Activated CD8-positive, alpha-beta memory T cell treated with anti-CD3 and anti-CD28 coated beads for 36 hours (primary cell): ENCODE data around the gene GIT2. TPM values are rescaled to one million over a fixed set of nuclear protein-coding genes. Genes with fewer than 3 reads are reported as not detected.
"Not testable (repeated sequence)": the region's sequence is repeated elsewhere in the genome, so short reads cannot be mapped to it uniquely, and the experiment has no call there.

Experiments used
- CTCF ChIA-PET: fragments of 350-600 bp; sonication (Branson Sonifier 250); formaldehyde crosslinking; loops from one replicate; lab custom pipeline; 2021; ENCODE audit warnings: antibody characterized with exemption; lab: Charles Lee
- POLR2A ChIA-PET: fragments of 350-600 bp; sonication (Branson Sonifier 250); formaldehyde crosslinking; loops from one replicate; lab custom pipeline; 2021; ENCODE audit warnings: antibody characterized with exemption; lab: Charles Lee
- total RNA-seq, 2 experiments: library from RNA; stranded (reverse); gene quantifications; one replicate each; pipeline ENCODE4 v1.2.3, GENCODE V29; 2021

The GIT2 gene
- total RNA-seq, 2 experiments from 2014 or later = 48.3 to 49.2 TPM

DNA sequence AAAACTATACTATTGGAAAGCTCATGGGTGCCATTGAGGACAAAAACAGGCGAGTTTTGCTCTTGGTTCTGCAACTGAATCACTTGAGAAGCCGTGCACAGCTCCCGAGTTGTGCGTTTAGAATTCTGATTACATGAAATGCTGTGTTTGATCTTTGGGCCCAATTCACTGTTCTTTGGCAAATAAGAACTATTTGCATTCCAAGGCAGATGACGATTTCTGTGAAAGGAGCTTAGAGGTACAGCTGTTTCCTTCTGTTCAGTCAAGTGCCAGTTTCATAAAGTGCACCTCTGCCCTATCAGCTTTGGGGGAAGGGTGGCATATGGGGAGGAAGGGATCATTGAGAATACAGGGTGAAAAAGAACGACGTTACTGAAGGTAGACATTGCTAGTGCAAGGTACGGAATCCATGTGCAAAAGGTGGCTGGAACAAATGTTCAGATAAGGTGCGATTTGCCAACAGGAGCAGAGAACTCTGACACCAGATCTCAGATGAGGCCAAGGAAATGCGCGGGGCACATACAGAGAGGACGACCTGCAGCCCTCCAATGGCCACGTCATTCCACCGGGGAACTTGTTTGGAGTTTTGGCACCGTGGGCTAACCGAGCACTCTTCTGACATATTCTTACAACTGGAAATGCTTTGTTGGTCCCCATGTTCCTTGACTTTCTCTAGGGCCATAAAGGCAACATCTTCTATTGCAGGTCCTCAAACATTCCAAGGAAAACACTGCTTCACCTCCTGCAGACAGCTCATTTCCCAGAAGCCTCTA, 66.0 kb downstream of the GIT2 start:
- POLR2A ChIA-PET = interaction anchor here (0.6 kb wide), 1 partner anchor 110 kb away, joined by 8 read pairs; no protein-coding TSS in a partner anchor
- CTCF ChIA-PET = interaction anchor here (0.9 kb wide), 1 partner anchor 35 kb away, joined by 4 read pairs; no protein-coding TSS in a partner anchor

DNA sequence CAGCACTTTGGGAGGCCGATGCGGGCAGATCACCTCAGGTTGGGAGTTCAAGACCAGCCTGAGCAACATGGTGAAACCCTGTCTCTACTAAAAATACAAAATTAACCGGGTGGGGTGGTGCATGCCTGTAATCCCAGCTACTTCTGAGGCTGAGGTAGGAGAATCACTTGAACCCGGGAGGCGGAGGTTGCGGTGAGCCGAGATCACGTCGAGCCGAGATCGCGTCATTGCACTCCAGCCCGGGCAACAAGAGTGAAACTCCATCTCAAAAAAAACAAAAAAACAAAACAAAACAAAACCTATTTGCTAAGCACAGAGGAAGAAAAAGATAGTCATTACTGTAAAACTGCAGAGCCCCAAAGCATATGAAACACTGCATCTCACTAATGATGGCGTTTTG, 66.8 kb downstream of the GIT2 start:
- POLR2A ChIA-PET, CTCF ChIA-PET: not testable (repeated sequence)

DNA sequence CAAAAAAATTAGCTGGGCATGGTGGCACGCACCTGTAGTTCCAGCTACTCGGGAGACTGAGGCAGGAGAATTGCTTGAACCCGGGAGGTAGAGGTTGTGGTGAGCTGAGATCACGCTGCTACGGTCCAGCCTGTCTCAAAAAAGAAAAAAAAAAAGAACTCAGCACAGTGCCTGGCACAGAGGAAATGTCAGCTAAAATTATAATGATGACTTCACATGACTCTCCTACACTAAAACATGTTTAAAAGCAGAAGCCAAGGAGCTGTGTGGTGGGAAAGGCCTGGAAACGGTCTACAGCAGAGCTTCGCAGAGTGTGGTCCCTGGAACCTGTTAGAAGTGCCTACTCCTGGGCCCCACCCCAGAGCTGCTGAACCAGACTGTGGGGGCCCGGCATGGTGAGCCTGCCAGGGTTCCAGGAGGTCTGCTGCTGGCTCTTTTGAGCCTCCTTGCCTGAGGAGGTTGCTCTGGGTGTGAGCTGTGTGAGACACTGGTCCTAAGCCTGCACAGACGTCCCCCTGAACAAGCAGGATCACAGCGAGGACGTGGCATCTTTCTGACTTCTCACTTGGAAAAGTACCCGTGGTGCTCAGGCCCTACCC, 68.0 kb downstream of the GIT2 start:
- ChIA-PET POLR2A (no interaction called here), CTCF (interaction anchor here (0.6 to 2.5 kb wide), 4 partner anchors 58 to 1923 kb away, joined by 4 to 9 read pairs (median 4); no protein-coding TSS in a partner anchor)

DNA sequence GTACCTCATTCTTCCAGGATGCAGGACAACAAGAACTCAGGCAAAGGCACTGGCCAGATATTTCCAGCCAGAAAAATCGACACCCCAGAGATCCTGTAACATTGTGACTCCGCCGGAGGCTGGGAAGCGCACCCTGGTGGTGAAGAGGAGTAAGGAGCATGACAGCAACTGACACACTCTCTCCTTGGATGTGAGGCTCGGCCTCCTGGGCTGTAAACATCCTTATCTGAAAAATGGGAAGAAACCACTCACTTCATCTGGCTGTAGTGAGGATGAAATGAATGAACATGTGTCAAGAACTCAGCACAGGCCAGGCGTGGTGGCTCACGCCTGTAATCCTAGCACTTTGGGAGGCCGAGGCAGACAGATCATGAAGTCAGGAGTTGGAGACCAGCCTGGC, 68.5 kb downstream of the GIT2 start:
- ChIA-PET CTCF (interaction anchor here (0.6 to 2.5 kb wide), 4 partner anchors 75 to 1923 kb away, joined by 3 to 9 read pairs (median 4); no protein-coding TSS in a partner anchor), POLR2A (no interaction called here)

- POLR2A ChIA-PET = no interaction called here
- CTCF ChIA-PET = interaction anchor here (0.7 to 2.5 kb wide), 4 partner anchors 8 to 329 kb away, joined by 3 to 9 read pairs (median 4); no protein-coding TSS in a partner anchor
These were observed 69.5 kb downstream of the GIT2 start for GRCh38 chr12:109926488-109927210.

- POLR2A ChIA-PET = no interaction called here
- CTCF ChIA-PET = interaction anchor here (1.2 kb wide), 1 partner anchor 81 kb away, joined by 3 read pairs; no protein-coding TSS in a partner anchor
These were observed 70.2 kb downstream of the GIT2 start for GRCh38 chr12:109926016-109926415.

- POLR2A ChIA-PET = no interaction called here
- CTCF ChIA-PET = no interaction called here
These were observed 70.9 kb downstream of the GIT2 start for GRCh38 chr12:109925185-109925840.

- ChIA-PET CTCF (no interaction called here), POLR2A (no interaction called here)
These were observed 72.5 kb downstream of the GIT2 start for GRCh38 chr12:109923481-109924245.

DNA sequence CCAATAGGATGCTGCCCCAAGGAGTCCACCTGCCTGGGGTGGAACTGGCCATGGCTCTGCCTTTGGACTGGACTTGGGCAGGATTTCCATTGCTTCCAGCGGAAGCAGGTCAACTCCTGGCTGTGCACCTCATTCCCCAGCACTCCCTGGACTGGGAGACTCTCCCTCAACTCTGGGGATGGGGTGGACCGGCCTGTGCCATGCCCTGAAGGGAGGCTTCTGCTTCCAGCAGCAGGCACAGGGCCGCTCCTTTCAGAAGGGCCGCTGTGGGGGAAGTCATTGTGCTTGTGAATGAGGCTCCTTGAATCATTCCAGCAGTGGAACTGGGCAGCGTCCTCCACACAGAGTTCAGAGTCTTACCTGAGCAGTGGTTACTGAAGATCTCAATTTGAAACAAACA, 73.1 kb downstream of the GIT2 start:
- ChIA-PET POLR2A (no interaction called here), CTCF (no interaction called here)

DNA sequence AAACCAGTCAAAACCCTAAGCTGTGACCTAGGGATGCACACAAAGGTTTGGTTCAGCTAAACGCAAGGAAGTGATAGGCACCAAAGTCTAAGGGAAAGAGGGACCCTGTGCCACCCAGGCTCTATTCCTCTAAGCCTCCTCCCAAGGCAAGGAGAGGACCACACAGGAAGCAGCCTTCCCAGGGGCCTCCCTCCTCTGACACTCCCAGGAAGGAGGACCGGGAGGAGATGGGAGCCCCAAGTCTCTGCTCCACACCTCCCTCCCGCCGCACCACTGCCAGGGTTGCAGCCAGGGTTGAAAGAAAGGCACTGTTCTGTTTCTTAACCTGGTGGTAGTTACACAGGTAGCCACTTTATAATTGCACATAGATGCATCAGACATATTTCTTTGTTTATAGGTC, 74.2 kb downstream of the GIT2 start:
- ChIA-PET CTCF (no interaction called here), POLR2A (no interaction called here)

DNA sequence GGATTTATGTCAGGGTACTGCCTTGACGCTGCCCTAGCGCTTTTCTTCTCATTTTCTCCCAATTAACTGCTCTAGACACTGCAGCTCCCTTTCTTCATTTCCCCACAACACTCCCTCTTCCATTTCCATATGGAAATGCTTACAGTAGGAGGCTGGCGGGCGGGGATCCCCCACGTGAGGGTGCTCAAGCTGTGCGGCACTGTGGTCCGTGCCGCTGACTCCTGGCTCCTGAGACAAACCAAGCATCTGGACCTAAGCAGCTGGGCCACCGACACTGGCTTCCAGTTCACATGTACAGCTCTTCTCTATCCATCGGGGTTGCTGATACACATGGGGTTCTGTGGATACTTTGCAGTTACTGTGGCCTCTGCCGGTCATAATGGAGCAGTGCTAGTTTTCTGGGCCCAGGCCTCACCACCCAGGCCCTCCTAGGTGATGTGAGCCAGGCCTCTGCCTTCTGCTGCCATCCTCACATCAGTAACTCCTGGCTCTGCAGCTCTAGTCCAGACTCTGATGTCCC, 75.8 kb downstream of the GIT2 start:
- ChIA-PET POLR2A (no interaction called here), CTCF (no interaction called here)

- ChIA-PET CTCF (no interaction called here), POLR2A (no interaction called here)
These were observed 76.7 kb downstream of the GIT2 start for GRCh38 chr12:109919456-109919855.

- ChIA-PET POLR2A (no interaction called here), CTCF (interaction anchor here (1.7 kb wide), 1 partner anchor 11 kb away, joined by 4 read pairs; no protein-coding TSS in a partner anchor)
These were observed 80.1 kb downstream of the GIT2 start for GRCh38 chr12:109916045-109916444.

DNA sequence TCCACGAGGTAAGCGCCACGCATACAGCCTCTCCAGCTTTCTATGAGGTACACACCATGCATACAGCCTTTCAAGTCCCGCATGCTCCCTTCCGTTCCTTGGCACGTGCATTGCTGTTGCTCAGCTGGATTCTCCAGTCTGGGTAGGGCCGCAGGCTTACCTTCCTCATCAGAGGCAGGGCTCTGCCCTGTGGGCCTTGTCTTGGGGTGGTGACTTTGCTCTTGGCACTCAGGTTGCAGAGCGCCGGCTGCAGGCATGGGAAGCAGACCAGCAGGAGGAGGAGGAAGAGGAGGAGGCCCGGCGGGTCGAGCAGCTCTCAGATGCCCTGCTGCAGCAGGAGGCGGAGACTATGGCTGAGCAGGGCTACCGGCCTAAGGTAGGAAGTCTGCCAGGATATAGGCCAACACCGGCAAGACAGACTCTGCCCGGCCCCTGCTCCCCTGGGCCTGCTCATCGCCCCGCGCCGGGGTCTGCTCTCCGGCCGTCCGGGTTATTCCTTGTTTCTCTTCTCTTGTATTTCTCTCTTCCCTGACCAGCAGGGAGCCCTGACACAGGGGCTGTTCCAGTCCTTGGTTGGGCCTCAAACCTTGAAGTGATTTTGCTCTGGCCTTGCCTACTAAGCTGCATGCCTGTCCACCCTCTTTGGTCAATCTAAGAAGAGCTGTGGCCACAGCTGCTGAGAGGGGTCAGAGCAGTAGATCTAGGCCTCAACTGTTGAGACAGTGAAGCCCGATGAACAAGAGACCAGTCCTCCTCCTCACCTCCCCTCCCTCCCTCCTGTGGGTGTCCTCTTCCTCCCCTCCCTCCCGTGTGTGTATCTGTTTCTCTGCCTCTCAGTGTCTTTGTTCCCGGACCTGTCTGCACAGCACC, 80.8 kb downstream of the GIT2 start:
- ChIA-PET POLR2A (no interaction called here), CTCF (interaction anchor here (1.7 kb wide), 1 partner anchor 11 kb away, joined by 4 read pairs; no protein-coding TSS in a partner anchor)

GRCh38 chr12:109914461-109914860, 81.7 kb downstream of the GIT2 start:
- CTCF ChIA-PET = no interaction called here
- POLR2A ChIA-PET = no interaction called here

DNA sequence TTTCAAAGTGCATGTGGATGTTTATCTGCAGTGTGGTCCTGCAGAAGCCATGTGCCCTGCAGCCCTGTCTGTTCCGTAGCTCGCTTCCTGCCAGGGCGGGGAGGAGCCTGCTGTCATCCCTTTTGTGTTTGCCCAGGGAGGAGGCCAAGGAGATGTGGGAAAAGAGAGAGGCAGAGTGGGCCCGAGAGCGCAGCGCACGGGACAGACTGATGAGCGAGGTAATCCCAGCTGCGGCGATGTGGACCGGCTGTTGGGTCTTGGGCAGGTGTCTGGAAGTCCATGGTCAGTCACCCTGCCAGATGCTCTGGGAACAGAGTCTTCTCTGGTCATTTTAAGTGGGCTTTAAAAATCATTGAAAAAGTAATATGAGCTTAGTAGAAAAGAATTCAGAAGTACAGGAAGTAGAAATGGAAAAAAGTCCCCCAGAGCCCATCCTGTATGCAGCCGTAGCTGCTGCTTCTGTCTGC, 83.3 kb downstream of the GIT2 start:
- ChIA-PET CTCF (no interaction called here), POLR2A (no interaction called here)

DNA sequence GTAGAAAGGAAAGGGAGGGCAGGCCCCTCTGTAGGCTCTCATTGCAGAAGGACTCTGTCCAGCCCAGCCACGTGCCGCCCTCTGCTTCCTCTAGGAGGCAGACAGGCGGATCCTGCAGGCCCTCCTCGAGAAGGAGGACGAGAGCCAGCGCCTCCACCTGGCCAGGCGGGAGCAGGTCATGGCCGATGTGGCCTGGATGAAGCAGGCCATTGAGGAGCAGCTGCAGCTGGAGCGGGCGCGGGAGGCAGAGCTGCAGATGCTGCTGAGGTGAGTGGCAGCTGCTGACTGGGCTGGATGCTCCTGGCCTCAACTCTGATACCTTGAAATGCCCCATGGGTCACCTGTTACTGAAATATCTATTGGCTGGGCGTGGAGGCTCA, 85.2 kb downstream of the GIT2 start:
- CTCF ChIA-PET = interaction anchor here (0.6 to 1.5 kb wide), 3 partner anchors 10 to 250 kb away, joined by 3 to 6 read pairs (median 4); partner anchors contain the start of gene TCHP
- POLR2A ChIA-PET = no interaction called here
